Stimulated activated CD4-positive, alpha-beta T cell treated with anti-CD3 and anti-CD28 coated beads, Interleukin-15, amount 100 ng/mL, for 24 hours (primary cell): ENCODE measurements around the gene LRRN2.

Experiments used
- DNase-seq: peaks from one replicate; pipeline ENCODE4 v3.0.0-alpha.2; 2020

The LRRN2 gene

DNA sequence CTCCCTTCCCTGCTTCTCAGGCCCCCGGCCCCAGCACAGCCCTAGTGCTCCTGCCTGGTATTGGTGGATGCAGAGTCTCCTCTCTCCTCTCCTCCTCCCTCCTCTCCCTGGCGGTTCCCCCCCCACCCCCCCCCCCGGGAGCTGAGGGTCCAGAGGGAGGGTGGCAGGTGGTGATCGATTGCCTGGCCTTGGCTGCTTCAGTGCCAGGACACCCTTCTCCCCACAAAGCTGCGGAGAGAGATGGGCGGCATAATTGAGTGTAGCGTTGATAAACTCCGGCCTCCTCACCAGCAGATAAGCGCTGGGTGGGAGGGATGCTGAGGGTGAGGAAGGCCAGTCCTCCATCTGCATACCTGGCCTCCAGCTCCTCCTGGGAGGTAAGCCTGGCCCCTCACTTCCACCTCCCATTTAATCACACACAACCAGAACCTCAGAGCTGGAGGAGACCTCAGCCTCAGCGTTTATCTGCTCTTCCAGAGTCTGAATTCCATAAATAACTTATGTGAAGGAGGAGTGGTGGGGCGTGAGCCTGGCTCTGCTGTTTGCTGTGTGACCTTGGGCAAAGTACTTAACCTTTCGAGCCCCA lies 60.8 kb downstream of the LRRN2 start:
- no peak for DNase-seq

DNA sequence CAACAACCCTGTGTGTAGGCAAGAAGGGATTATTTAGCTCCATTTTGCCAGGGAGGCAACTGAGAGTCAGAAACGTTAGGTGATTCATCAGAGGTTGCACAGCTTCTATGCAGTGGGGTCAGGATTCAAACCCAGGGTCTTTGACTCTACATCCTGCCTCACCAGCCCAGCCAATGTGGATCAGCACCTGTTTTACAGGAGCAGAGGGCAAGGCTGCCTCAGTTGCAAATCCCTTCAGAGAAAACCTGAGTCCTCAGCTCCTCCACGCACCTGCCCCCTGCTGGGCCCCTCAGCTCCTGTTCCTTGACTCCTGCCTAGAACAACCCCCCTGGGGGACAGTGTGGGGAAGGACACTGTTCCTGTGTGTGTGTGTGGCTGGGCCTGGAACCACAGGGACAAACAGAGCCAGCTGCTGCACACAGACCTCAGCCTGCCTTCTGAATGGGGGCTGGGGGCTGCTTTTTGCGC lies 61.6 kb downstream of the LRRN2 start:
- peak; percentile 23 for DNase-seq

DNA sequence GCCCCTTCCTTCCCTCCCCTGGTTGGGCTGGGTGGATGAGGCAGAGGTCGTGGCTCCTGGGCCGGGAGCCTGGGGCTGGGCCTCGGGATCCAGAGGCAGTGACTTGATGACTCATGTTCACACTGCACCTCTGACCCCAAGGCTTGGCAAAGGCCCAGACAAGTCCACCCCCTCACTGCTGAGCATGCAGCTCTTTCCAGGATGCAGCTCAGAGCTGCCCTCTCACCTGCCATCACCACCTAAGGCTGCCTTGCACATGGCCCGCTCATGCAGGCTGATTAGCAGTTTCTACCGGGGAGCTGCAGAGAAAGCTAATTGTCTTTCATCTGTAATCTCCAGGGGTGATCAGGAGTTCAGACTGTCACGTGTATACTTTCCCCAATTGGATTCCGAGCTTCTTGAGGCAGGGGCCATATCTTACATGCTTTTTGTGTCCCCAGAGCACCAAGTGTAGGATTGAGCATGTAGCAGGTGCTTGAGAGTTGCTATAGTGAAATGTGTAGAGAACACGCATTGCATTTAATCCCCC lies 62.1 kb downstream of the LRRN2 start:
- DNase-seq: peak; percentile 10

DNA sequence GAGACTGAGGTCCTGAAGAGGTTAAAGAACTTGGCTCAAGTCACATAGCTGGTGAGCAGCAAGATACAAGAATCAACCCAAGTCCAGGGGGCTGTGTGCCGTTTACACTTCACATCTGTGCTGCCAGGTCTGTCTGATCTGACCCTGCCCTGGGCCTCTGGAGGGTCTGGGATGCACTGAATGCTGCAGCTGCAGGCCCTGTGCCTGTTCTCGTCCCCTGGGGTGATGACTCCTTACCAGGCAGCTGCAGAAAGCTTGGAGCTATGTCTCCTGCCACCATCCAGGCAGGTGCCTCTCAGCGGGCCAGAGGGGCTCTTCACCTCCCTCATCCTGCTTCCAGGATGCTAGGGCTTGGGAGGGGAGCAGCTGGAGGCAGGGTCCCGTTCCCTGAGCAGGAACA lies 63.5 kb downstream of the LRRN2 start:
- DNase-seq: no peak

DNA sequence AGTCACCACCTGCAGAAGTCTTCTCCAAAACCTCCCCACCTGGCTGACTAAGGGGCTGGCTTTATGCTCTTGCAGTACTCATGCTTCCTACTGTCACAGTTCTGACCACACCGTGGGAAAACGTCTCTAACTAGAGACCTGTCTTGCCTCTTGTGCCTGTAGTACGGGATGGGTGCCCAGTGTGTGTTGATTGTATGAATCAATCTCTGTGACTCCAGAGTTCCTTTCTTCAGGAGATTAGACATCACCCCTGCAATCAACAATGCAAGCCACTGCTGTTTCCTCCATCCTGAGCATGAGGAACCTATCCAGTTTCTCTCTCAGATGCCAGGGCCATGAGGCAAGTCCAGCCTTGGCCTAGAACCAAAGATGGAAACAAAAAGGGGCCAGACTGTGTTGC lies 64.1 kb downstream of the LRRN2 start:
- DNase-seq: no peak

DNA sequence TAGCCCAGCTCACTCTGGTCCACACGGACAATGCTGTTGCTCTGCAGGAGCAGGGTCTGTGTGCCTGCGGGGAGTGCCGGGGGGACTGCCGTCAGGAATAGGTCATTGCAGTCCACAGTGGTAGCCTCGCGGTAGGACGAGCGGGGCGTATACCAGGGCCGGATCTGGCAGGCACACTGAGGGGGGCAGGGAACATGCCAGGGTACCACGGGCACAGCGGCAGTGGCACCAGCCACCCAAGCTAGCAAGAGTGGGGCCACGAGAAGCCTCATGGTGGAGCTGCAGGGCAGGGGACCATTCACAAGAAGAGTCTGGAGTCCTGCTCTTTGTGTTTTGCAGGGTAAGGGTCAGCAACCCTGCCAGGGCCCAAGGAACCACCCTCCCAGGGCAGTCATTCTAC lies 65.8 kb downstream of the LRRN2 start:
- DNase-seq: no peak

DNA sequence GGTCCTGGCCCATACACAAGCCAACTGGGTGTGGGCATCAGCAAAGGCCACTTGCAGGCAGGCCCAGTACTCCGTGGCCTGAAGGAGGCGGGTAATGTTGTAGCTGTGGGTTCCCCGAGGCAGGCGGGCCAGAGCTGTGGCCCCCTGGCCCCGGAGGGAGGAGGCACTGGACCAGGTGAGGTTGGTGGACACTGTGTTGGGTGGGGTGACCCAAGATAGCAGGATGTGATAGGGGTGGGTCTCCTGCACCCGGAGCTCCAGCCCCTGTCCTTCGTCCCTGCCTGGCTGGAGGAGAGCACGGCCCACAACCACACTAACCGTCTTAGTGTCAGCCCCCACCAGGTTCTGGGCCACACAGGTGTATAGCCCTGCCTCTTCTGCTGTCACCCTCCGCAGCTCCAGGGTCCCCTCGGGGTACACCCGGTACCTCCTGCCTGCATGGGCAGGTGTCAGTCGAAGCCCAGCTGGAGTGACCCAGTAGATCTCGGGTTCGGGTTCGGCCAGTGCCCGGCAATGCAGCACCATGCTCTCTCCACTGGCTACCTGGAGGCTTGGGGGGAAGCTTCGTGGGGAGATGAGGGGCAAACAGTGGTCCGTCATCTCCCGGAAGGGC lies 67.3 kb downstream of the LRRN2 start:
- DNase-seq: no peak

DNA sequence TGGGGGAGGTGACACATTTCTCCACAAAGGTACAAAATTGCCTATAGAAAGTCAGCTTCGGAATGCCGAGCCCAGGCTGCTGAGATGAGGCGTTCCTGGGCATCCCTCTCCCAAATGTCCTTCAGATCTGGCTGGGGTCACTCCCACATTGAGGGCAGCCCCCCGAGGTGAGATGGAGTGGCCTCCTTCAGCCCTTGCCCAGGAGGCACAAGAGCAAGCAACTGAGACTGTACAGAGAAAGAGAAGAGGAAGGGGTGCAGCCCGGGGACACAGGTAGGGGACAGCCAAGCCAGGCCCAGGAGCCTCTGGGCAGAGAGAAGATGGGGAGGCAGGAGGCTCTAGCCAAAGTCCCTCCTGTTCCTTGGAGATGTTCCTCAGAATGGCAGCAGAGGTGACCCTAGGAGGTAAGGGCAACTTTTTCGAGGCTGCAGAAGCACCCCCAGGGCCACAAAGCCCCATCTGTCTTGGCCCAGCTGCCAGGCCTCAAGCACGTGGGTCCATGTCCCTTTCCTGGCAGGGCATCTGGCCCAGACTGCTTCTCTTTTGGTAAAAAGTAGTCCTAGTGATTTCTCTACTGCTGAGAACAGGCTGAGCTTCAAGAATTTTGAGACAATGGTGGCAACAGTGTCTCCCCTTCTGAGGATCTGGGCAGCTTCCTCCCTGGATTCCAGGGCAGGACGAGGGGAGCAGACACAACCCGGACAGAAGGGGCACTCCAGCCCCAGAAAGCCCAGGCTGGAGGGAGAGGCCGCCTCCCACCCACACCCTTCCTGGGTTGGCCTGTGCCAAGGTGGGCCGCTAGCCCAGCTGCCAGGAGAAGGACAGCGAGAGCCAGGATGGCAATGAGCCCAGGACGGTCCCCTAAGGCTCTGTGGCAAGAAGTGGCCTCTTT lies 68.0 kb downstream of the LRRN2 start:
- no peak for DNase-seq

DNA sequence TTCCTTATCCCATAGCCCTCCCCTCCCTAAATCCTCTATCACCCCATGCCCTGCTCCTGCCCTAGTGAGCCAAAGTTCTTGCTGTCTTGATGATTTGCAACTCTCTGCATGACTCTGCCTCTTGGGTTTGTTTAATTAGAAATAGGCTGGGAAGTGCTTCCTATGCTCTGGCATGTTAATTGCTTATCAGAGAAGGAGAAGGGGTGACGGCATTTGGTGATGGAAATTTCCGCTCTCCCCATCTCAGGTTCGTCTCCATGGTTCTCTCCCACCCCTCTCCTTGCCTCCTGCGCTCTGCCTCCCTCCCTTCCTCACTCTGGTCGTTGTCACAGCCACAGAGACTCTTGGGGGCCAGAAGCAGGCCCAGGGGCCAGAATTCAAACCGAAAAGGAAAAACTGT lies 68.9 kb downstream of the LRRN2 start:
- no peak for DNase-seq

DNA sequence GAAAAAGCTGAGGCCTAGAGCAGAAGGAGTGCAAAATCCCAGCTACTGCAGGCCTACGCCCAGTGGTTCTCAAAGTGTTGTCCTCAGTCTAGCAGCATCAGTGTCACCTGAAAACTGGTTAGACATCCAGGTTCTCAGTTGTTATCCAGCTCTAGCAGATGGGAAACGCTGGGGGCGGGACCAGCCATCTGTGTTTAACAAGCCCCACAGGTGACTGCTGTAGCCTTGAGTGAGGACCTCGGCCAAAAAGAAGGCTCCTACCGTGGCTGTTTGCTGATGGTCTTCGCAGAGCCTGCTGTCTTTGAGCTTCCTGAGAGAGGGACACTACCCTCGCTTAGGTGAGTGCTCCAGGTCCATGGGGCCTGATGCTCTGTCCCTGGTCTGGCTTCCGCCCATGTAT lies 69.7 kb downstream of the LRRN2 start:
- DNase-seq: no peak

DNA sequence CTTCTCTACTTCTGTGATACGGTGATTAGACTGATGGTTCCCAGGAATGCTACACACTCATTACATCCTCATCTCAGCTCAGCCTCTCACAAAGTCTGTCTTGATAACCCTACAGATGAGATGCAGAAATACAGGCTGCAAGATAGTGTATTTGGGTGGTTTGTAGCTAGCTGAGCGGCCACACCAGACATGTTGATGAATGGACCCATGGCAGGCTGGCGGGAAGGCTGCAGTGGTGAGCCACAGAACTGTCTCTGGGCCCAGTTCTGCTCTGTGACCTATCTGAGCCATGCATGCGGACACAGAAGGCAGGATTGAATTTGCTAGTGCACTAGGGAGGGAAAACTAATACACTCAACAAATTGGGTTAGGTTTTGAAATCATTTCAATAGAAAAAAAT lies 71.9 kb downstream of the LRRN2 start:
- DNase-seq: no peak

DNA sequence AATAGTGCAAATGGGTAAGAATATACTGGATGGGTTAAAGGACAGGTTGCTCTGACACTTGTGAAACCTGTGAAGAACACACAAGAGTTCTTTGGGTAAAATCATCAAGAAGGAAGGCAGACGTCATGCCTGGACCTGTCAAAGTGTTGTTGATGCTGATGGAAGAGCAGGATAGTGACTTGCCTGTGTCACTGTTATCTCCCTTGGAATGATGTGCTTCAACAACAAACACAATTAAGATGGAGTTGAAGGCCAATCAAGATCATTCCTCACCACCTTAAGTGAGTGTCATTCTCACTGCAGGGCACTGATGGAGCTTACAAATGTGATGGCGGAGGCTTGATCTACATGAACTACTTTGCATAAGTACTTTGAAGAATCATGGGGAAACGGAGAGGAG lies 73.2 kb downstream of the LRRN2 start:
- DNase-seq: no peak

DNA sequence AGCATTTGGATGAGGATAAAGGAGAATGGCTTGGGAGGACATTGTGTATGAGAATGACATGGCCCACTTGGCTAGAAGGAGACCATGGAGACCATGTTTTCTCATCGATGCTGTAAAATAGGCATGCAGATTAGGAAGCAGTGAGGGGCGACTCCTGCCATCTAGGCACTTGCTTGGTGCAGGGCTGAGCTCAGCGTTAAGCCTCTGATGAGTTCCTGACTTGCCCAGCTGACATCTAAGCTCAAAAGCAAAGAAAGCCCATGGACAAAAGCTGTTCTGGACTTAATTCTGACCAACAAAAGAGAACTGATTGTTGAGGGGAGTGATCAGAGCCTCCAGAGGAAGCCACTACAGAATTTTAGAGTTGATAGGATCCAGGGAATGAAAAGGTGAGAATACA lies 74.5 kb downstream of the LRRN2 start:
- DNase-seq: no peak

DNA sequence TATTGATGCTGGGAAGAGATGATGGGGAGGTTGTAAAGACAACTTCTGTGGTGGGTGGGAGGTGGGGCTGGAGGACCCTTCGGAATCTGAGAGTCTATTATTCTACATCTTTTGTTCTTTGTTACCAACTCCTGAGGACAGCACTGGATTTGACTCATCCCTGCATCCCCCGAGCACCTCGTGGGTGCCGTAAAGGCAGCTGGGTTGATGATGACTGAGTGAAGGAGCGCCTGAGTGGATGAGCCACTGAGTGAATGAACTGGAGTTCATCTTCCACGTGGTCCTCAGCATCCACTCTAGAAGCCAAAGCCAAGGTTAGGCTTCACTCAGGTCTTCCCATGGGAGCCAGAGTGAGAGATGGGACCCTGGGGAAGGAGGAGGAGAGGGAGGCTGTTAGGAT lies 77.6 kb downstream of the LRRN2 start:
- no peak for DNase-seq

DNA sequence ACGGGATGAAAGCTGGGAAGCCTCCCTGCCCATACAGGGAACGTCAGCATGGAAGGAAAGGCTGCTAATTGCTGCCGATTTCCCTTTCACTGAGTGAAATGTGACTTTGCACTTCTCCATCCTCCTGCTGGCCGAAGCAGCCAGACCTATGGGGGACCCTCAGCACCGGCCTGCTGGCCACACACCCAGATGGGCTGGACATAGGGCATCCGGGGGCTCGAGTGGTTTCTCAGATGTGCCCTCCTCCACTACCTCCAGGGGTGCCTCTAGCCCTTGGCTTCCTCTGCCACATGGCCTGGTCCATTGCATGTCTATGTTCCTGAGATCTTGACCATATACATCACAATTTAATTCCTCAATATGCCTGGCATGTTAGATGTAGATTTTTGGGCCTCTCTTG lies 79.7 kb downstream of the LRRN2 start:
- DNase-seq: no peak

DNA sequence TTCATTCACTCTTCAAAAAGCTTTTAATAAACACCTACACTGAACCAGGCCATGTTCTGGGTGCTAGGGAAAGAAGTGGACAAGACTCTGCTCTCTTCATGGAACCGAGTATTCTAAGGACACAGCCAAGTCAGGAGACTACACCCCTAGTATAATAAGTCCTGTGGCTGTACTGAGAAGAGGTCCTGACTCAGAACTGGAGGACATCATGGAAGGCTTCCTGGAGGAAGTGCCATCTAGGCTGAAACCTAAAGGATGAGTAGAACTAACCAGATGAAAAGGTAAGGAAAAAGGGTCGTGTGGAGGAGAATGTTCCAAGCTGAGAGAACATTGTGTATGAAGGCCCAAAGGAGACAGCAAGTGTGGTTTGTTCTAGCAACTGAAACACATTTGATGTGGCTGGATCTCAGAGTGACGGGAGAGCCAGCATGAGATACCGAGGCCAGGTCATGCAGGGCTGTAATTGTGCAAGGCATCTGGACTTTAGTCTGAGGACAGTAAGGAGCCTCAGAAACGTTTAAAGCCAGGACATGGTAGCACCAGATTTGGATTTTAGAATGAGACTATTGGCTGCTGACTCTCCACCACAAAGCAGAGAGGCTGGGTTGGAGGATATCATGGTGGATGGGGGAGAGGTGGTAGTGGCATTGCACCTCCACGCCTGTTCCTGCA lies 82.5 kb downstream of the LRRN2 start:
- no peak for DNase-seq

DNA sequence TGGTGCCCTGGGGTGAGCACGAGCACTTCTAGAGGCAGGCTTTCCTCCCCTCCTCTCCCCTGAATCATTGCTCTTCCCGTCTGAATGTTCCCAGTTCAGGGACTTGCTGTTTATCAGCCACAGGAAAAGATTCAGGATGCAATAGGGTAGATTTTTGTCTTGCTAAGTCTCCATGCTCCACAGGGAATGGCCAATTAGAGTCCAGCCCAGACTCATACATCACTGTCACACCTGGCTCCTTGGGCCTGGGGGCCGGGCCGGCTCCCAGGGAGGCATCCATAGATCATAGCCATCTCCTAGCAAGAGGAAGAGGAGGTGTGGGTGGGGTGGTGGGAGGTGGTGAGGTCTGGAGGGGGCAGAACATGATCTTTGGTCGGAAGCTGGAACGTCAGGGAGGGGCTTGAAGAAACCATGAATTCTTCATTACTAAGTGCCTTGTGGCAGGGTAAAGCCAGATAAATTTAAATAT lies 83.4 kb downstream of the LRRN2 start:
- DNase-seq: no peak

DNA sequence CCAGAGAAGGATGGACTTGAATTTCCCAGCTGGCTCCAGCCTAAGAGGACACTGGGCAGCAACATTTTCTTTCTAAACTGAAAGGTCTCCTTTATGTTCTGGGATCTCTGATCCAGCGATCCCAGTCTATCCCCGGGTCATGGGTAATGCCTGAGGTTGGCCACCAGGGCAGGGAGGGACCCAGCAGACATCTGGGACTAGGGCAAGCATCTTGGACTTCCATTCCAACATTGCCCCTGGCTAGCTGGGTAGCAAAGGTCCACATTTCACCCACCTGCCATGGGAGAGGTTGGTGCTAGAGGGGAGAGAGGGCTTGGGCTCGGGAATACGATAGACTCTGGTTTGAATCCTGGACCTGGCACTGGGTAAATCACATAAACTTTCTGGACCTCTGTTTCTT lies 84.6 kb downstream of the LRRN2 start:
- DNase-seq: no peak

DNA sequence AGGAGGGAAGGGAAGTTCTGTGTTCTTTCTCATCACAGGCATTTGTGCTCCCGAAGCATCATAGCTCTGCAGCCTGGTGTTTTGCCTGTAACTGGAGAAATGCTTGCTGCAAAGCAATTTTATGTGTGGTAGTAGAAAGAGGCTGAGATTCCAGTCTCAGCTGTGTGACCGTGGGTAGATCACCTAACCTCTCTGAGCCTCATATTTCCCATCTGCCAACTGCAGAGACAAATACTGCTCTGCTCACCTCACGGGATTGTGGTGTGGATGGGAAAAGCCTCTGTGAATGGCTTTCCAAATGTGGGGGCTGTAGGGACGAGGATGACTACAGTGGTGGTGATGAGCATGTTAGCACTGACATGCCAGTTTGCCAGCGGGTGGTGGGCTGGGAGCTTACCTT lies 85.3 kb downstream of the LRRN2 start:
- no peak for DNase-seq

DNA sequence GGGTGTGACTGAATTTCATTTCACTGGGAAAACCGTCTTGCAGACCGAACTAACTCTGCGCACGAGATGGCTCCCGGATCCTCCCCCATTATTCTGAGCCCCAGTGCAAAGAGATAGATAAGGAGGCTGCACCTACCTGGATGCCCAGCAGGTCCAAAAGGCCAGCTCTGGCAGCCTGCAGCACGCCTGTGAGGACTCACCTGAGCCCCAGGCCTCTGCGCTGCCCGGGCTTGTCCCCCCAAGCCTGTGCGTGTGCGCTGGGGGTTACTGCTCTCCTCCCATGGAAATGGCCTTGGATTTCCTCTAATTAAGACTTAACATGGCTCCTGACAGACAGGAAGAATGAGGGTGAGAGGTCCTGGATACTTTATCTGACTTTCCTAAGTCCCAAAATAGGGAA lies 85.9 kb downstream of the LRRN2 start:
- DNase-seq: no peak

DNA sequence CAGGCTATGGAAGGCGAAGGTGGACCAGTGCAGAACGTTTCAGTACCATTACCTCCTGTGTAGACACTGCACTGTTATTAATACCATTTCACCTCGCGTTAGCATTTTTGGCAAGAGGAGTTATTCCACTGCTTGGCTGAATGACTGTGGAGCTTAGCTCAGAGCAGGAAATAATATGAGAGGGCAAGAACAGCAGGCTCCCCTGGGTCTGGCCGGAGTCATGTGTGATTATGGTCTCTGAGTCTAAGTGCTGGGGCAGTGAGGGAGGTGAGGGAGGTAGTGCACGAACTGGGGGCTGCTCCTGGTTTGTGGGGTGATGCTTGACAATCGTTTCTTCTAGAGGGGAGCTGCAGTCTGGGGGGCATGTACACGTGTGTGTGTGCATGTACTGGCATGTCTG lies 86.4 kb downstream of the LRRN2 start:
- DNase-seq: no peak

DNA sequence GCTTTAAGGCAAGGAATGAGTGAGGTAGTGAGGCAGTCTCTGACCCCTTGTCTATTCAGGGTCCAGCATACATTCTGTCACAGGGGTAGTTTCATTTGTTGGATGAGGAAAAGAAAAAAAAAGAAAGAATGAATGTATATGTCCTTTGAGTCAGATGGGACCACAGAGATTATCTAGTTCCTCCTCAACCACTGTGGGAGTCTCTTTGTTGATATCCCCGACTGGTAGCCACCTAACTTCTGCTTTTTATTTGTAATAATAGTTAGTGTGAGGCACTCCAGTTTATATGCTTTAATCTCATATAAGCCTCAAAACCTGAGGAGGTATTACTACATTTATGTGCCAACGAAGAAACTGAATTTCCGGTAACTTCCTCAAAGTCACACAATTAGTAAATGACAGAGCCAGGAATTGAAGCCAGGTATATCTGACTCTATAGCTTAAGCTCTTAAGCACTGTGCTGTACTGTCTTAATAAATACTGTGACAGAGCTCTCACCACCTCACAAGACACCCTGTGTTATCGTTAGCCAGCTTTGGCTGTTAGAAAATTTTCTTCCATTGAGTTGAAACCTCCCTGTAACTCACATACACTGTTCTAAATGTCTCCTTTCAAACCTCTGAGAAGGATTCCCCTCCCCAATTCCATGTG lies 87.1 kb downstream of the LRRN2 start:
- DNase-seq: no peak
